22Rv1 (cell line): ENCODE measurements around the gene PRKCE.

Experiments
- ZFX ChIP-seq: fragments of 450-650 bp; IDR thresholded peaks from 2 replicates; pipeline ENCODE4 v1.6.1; 2017; ENCODE audit warnings: antibody characterized with exemption, borderline replicate concordance
- TF ChIP-seq, protein P1 (sequence below): fragments of 450-650 bp; IDR thresholded peaks from 2 replicates; pipeline ENCODE4 v1.5.1; 2017; ENCODE audit warnings: mild to moderate bottlenecking

- TF ChIP-seq, protein P1, sequence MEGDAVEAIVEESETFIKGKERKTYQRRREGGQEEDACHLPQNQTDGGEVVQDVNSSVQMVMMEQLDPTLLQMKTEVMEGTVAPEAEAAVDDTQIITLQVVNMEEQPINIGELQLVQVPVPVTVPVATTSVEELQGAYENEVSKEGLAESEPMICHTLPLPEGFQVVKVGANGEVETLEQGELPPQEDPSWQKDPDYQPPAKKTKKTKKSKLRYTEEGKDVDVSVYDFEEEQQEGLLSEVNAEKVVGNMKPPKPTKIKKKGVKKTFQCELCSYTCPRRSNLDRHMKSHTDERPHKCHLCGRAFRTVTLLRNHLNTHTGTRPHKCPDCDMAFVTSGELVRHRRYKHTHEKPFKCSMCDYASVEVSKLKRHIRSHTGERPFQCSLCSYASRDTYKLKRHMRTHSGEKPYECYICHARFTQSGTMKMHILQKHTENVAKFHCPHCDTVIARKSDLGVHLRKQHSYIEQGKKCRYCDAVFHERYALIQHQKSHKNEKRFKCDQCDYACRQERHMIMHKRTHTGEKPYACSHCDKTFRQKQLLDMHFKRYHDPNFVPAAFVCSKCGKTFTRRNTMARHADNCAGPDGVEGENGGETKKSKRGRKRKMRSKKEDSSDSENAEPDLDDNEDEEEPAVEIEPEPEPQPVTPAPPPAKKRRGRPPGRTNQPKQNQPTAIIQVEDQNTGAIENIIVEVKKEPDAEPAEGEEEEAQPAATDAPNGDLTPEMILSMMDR, result no peak
- TF ChIP-seq ZFX, result no peak
Measured at GRCh38 chr2:45836316-45836715, 184.8 kb downstream of the PRKCE start.
